HepG2 (cell line): ENCODE measurements around the gene CELSR3. TPM values are rescaled to one million over a fixed set of nuclear protein-coding genes. Genes with fewer than 3 reads are reported as not detected.

Experiments
- AGO2 ChIP-seq: fragments of 200-400 bp; formaldehyde crosslinking; optimal IDR thresholded peaks from 2 replicates; pipeline ENCODE3; 2017; ENCODE audit warnings: mild to moderate bottlenecking, low read depth, low read length, moderate library complexity
- FOXA3 ChIP-seq: IDR thresholded peaks from 2 replicates; pipeline ENCODE4 v1.6.1; 2016; ENCODE audit warnings: missing genetic modification reagents, missing compliant biosample characterization
- ISX ChIP-seq: sonication (generic); formaldehyde crosslinking; conservative IDR thresholded peaks from 2 replicates; pipeline ENCODE4 v1.5.0; 2020; ENCODE audit warnings: missing genetic modification reagents
- MTF2 ChIP-seq: sonication (generic); formaldehyde crosslinking; IDR thresholded peaks from 2 replicates; pipeline ENCODE4 v1.5.0; 2020; ENCODE audit warnings: missing genetic modification reagents, borderline replicate concordance
- TCF12 ChIP-seq, 2 experiments: fragments of 450-650 bp in 1 of 2; sonication (generic) in 1 of 2; formaldehyde crosslinking in 1 of 2; IDR thresholded peaks; 2 replicates each; pipeline versions ENCODE4 v1.6.1 to v1.8.0; 2017 to 2022; ENCODE audit warnings: antibody characterized with exemption in 1 of 2, mild to moderate bottlenecking in 1 of 2, missing genetic modification reagents in 1 of 2, moderate library complexity in 1 of 2
- ZKSCAN8 ChIP-seq: IDR thresholded peaks from 2 replicates; pipeline ENCODE4 v1.6.1; 2016; ENCODE audit warnings: borderline replicate concordance, missing genetic modification reagents, missing compliant biosample characterization
- ZNF142 ChIP-seq: sonication (generic); formaldehyde crosslinking; IDR thresholded peaks from 2 replicates; pipeline ENCODE4 v1.4.0; 2020; ENCODE audit warnings: missing genetic modification reagents
- ZNF331 ChIP-seq: sonication (generic); formaldehyde crosslinking; IDR thresholded peaks from 2 replicates; pipeline ENCODE4 v1.4.0; 2020; ENCODE audit warnings: missing genetic modification reagents
- ZNF512B ChIP-seq: sonication (generic); formaldehyde crosslinking; IDR thresholded peaks from 2 replicates; pipeline ENCODE4 v1.5.1; 2020; ENCODE audit warnings: missing genetic modification reagents, mild to moderate bottlenecking, borderline replicate concordance
- ZNF589 ChIP-seq: sonication (generic); formaldehyde crosslinking; conservative IDR thresholded peaks from 2 replicates; pipeline ENCODE4 v1.8.0; 2022; ENCODE audit warnings: mild to moderate bottlenecking, moderate library complexity, missing genetic modification reagents
- ZNF619 ChIP-seq: sonication (generic); formaldehyde crosslinking; IDR thresholded peaks from 2 replicates; pipeline ENCODE4 v1.4.0; 2020; ENCODE audit warnings: mild to moderate bottlenecking, missing genetic modification reagents
- ZZZ3 ChIP-seq: sonication (generic); formaldehyde crosslinking; IDR thresholded peaks from 2 replicates; pipeline ENCODE4 v1.4.0; 2020; ENCODE audit warnings: missing genetic modification reagents, mild to moderate bottlenecking, borderline replicate concordance
- polyA plus RNA-seq, 8 experiments: library from polyadenylated mRNA; depleted of rRNA in 3 of 8; stranded (reverse) in 7 of 8; unstranded in 1 of 8; fragments of >200 nt; fragmentation: Illumina TruSeq in 4 of 8; extraction: Trizol in 4 of 8; gene quantifications; 2 replicates each; pipeline versions ENCODE4 v1.2.1 to v1.2.3, GENCODE V29; 2011 to 2016; ENCODE audit warnings: low read depth in 4 of 8, missing spikeins in 1 of 8, mixed read lengths in 1 of 8; ENCODE audit not compliant: insufficient read depth in 1 of 8
- total RNA-seq, 5 experiments: library from RNA; depleted of rRNA; stranded (reverse); fragments of >200 nt; fragmentation: Illumina TruSeq; extraction: Trizol; gene quantifications; 2 replicates each; pipeline ENCODE4 v1.2.3, GENCODE V29; 2016; ENCODE audit warnings: low read depth in 1 of 5
- TF ChIP-seq, protein P1 (sequence below): sonication (generic); formaldehyde crosslinking; IDR thresholded peaks from 2 replicates; pipeline ENCODE4 v1.4.0; 2020; ENCODE audit warnings: mild to moderate bottlenecking, missing genetic modification reagents, borderline replicate concordance

The CELSR3 gene
- total and polyA plus RNA-seq, 2 of the 13 experiments (the other 11 are each of a cell fraction or from before 2014, with no cell fraction given) = 5.4 to 6.7 TPM

GRCh38 chr3:48635222-48636021, 27.3 kb downstream of the CELSR3 start, which contains the start of gene SLC26A6 (continued):
- TF ChIP-seq, protein P1, sequence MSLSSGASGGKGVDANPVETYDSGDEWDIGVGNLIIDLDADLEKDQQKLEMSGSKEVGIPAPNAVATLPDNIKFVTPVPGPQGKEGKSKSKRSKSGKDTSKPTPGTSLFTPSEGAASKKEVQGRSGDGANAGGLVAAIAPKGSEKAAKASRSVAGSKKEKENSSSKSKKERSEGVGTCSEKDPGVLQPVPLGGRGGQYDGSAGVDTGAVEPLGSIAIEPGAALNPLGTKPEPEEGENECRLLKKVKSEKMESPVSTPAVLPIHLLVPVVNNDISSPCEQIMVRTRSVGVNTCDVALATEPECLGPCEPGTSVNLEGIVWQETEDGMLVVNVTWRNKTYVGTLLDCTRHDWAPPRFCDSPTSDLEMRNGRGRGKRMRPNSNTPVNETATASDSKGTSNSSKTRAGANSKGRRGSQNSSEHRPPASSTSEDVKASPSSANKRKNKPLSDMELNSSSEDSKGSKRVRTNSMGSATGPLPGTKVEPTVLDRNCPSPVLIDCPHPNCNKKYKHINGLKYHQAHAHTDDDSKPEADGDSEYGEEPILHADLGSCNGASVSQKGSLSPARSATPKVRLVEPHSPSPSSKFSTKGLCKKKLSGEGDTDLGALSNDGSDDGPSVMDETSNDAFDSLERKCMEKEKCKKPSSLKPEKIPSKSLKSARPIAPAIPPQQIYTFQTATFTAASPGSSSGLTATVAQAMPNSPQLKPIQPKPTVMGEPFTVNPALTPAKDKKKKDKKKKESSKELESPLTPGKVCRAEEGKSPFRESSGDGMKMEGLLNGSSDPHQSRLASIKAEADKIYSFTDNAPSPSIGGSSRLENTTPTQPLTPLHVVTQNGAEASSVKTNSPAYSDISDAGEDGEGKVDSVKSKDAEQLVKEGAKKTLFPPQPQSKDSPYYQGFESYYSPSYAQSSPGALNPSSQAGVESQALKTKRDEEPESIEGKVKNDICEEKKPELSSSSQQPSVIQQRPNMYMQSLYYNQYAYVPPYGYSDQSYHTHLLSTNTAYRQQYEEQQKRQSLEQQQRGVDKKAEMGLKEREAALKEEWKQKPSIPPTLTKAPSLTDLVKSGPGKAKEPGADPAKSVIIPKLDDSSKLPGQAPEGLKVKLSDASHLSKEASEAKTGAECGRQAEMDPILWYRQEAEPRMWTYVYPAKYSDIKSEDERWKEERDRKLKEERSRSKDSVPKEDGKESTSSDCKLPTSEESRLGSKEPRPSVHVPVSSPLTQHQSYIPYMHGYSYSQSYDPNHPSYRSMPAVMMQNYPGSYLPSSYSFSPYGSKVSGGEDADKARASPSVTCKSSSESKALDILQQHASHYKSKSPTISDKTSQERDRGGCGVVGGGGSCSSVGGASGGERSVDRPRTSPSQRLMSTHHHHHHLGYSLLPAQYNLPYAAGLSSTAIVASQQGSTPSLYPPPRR (CRISPR knock-in tag) = no peak
- TF ChIP-seq ZNF589 = peak; percentile 80
- no peak; the same call in 1 of the 2 replicates for TF ChIP-seq ISX
- TF ChIP-seq ZZZ3 (CRISPR knock-in tag) = no peak
- TF ChIP-seq AGO2 = peak; percentile 69
- peak; percentile 71; the same call in 1 of the 2 replicates for TF ChIP-seq MTF2
- no peak for TF ChIP-seq FOXA3
- TF ChIP-seq TCF12 (IDR thresholded peaks at IDR 0.05) = no peak
- TF ChIP-seq TCF12 (CRISPR knock-in tag; IDR thresholded peaks at IDR 0.05) = no peak
- TF ChIP-seq ZNF142 = peak; percentile 53; the same call in 1 of the 2 replicates
- TF ChIP-seq ZNF619 = no peak
- TF ChIP-seq ZNF331 (CRISPR knock-in tag) = peak; percentile 42; the same call in 1 of the 2 replicates
- no peak for TF ChIP-seq ZKSCAN8 (CRISPR knock-in tag)
- TF ChIP-seq ZNF512B (CRISPR knock-in tag) = no peak
